Right lobe of liver (tissue), 6 donors: ENCODE measurements around the gene ELSPBP1. TPM values are rescaled to one million over a fixed set of nuclear protein-coding genes. Genes with fewer than 3 reads are reported as not detected.

Experiments
- ATAC-seq, 4 donors: fragments of 200-7000 bp; cut with Tn5 transposase; one replicate each; pipeline ENCODE4 v1.9.1; 2020; ENCODE audit warnings: mild to moderate bottlenecking in 4 of 4, moderate library complexity in 4 of 4
- DNase-seq, 3 donors: peaks; one replicate each; pipeline ENCODE4 v3.0.0-alpha.2; 2020
- H3K27ac ChIP-seq, 3 donors: fragments of 200-600 bp; one replicate each; pipeline ENCODE4 v1.8.0; 2022
- H3K27me3 ChIP-seq, 2 donors: fragments of 200-600 bp; one replicate each; pipeline ENCODE4 v1.8.0; 2022
- H3K36me3 ChIP-seq, 4 donors: fragments of 200-600 bp; sonication (generic) in 1 of 4; one replicate each; pipeline versions ENCODE4 v1.5.1 to v1.8.0; 2017 to 2022; ENCODE audit warnings: control low read depth in 1 of 4
- H3K4me1 ChIP-seq, 4 donors: fragments of 200-600 bp; sonication (generic) in 1 of 4; one replicate each; pipeline versions ENCODE4 v1.5.1 to v1.8.0; 2017 to 2022; ENCODE audit warnings: control low read depth in 1 of 4
- H3K4me3 ChIP-seq, 3 donors: fragments of 200-600 bp; one replicate each; pipeline ENCODE4 v1.8.0; 2022
- H3K9me3 ChIP-seq, 4 donors: fragments of 200-600 bp; sonication (generic) in 1 of 4; one replicate each; pipeline versions ENCODE4 v1.5.1 to v1.8.0; 2017 to 2022; ENCODE audit warnings: control low read depth in 1 of 4
- CTCF ChIP-seq, 4 donors: fragments of 200-600 bp in 3 of 4; fragments of 450-650 bp in 1 of 4; IDR thresholded peaks; one replicate each; pipeline versions ENCODE4 v1.5.1 to v1.8.0; 2016 to 2022; ENCODE audit warnings: antibody characterized with exemption in 4 of 4, mild to moderate bottlenecking in 2 of 4
- POLR2A ChIP-seq: fragments of 450-650 bp; IDR thresholded peaks from one replicate; pipeline ENCODE4 v1.6.1; 2017; ENCODE audit warnings: antibody characterized with exemption, mild to moderate bottlenecking
- WGBS: methylation state at CpG from one replicate; pipeline ENCODE4 v1.1.6; 2018; ENCODE audit warnings: low coverage, low lambda C conversion rate; ENCODE audit not compliant: insufficient coverage; ENCODE audit errors: missing lambda C conversion rate; 5-methylcytosine and 5-hydroxymethylcytosine counted together
- intact Hi-C, 2 donors: fragments of 100-400 bp; cut with DNase I; formaldehyde crosslinking; loops; one replicate each; pipeline versions ENCODE4 v1.11.2 to v1.14.1; 2022
- total RNA-seq, 6 experiments: library from RNA; depleted of rRNA in 2 of 6; stranded (reverse); fragments of >200 nt in 2 of 6; fragmentation: NEBNext Ultra II Directional in 3 of 6; extraction: Animal tissue kit (Norgen Biotek cat#: 25700) in 3 of 6; gene quantifications; one replicate each; pipeline versions ENCODE4 v1.1.0 to v1.2.4, GENCODE V29; 2016 to 2023
- donor health status: DM: no; HTN: yes; CAD: no.
- donor health status: DM: no; HTN: no; CAD: no.
- donor health status: DM: no; HTN: no; CAD: no.
- donor health status: DM: no; HTN: yes; CAD: no.
- donor health status: DM: no; HTN: yes; CAD: no.

ELSPBP1 gene
- total RNA-seq, 6 experiments from 2014 or later: not detected

GRCh38 chr19:48023011-48023410 is 28.6 kb downstream of the ELSPBP1 start:
- intact Hi-C loops: no loop called here
- Histone ChIP-seq H3K4me1 (no peaks in the 10 kb centered on the region), H3K9me3 (no peaks in the 10 kb centered on the region), H3K36me3 (no peaks in the 10 kb centered on the region), H3K27me3 (no peaks in the 10 kb centered on the region), H3K4me3 (no peak overlapping the region), H3K27ac (no peak overlapping the region)
- no peak for ATAC-seq
- no peak for DNase-seq
- TF ChIP-seq CTCF (IDR thresholded peaks at IDR 0.05) (no peak), POLR2A (no peak)
- 39% methylated on average over 2 of the region's 2 CpGs for WGBS

GRCh38 chr19:48023518-48023917 is 29.1 kb downstream of the ELSPBP1 start:
- Histone ChIP-seq H3K9me3 (no peaks in the 10 kb centered on the region), H3K36me3 (no peaks in the 10 kb centered on the region), H3K27ac (no peak overlapping the region), H3K27me3 (no peaks in the 10 kb centered on the region), H3K4me3 (no peak overlapping the region), H3K4me1 (no peaks in the 10 kb centered on the region)
- no peak for TF ChIP-seq CTCF (IDR thresholded peaks at IDR 0.05)
- TF ChIP-seq POLR2A: no peak
- WGBS: 57% methylated on average over 3 of the region's 3 CpGs
- no peak for ATAC-seq
- intact Hi-C loops: no loop called here
- no peak for DNase-seq

- TF ChIP-seq POLR2A (no peak), CTCF (IDR thresholded peaks at IDR 0.05) (no peak)
- Histone ChIP-seq H3K9me3 (no peaks in the 10 kb centered on the region), H3K4me1 (no peaks in the 10 kb centered on the region), H3K36me3 (no peaks in the 10 kb centered on the region), H3K27me3 (no peaks in the 10 kb centered on the region), H3K4me3 (no peak overlapping the region), H3K27ac (no peak overlapping the region)
- no peak for DNase-seq
- 47% methylated on average over 3 of the region's 3 CpGs for WGBS
- intact Hi-C loops: no loop called here
- ATAC-seq: no peak
Measured at GRCh38 chr19:48025480-48025879, 31.0 kb downstream of the ELSPBP1 start.

- ATAC-seq: no peak
- WGBS: 51% methylated on average over 4 of the region's 7 CpGs
Measured at GRCh38 chr19:48029431-48029830, 35.0 kb downstream of the ELSPBP1 start.

More at GRCh38 chr19:48029431-48029830, 35.0 kb downstream of the ELSPBP1 start:
- H3K27me3 ChIP-seq: no peaks in the 10 kb centered on the region
- no peaks in the 10 kb centered on the region for H3K4me1 ChIP-seq
- no peaks in the 10 kb centered on the region for H3K36me3 ChIP-seq
- no peaks in the 10 kb centered on the region for H3K9me3 ChIP-seq
- TF ChIP-seq POLR2A: no peak
- TF ChIP-seq CTCF (IDR thresholded peaks at IDR 0.05): no peak
- no peak overlapping the region for H3K27ac ChIP-seq
- DNase-seq: no peak
- intact Hi-C loops: no loop called here
- no peak overlapping the region for H3K4me3 ChIP-seq
